Osteocyte (in vitro differentiated cells): ENCODE data around the gene EFCAB12. TPM values are rescaled to one million over a fixed set of nuclear protein-coding genes. Genes with fewer than 3 reads are reported as not detected.
"Not testable (repeated sequence)": the region's sequence is repeated elsewhere in the genome, so short reads cannot be mapped to it uniquely, and the experiment has no call there.

Source experiments
- DNase-seq: peaks from one replicate; pipeline ENCODE4 v3.0.0; 2021; ENCODE audit warnings: mixed read lengths; ENCODE audit not compliant: unreplicated experiment; ENCODE audit errors: extremely low spot score
- H3K27ac Mint-ChIP-seq: one replicate; pipeline ENCODE4 v1.8.0; 2021; ENCODE audit warnings: mild to moderate bottlenecking, mixed read lengths; ENCODE audit not compliant: unreplicated experiment
- H3K27me3 Mint-ChIP-seq: one replicate; pipeline ENCODE4 v1.8.0; 2021; ENCODE audit warnings: mixed read lengths; ENCODE audit not compliant: unreplicated experiment
- H3K36me3 Mint-ChIP-seq: one replicate; pipeline ENCODE4 v1.8.0; 2021; ENCODE audit warnings: mixed read lengths; ENCODE audit not compliant: unreplicated experiment
- H3K4me1 Mint-ChIP-seq: one replicate; pipeline ENCODE4 v1.8.0; 2021; ENCODE audit warnings: mixed read lengths; ENCODE audit not compliant: unreplicated experiment
- H3K4me3 Mint-ChIP-seq: one replicate; pipeline ENCODE4 v1.8.0; 2021; ENCODE audit warnings: mild to moderate bottlenecking, moderate library complexity, mixed read lengths; ENCODE audit not compliant: unreplicated experiment
- H3K9me3 Mint-ChIP-seq: one replicate; pipeline ENCODE4 v1.8.0; 2021; ENCODE audit warnings: mixed read lengths; ENCODE audit not compliant: unreplicated experiment
- CTCF ChIP-seq: fragments of 200-600 bp; sonication (generic); IDR thresholded peaks from 2 replicates; pipeline ENCODE4 v1.5.0; 2021; ENCODE audit warnings: antibody characterized with exemption, mild to moderate bottlenecking, moderate library complexity
- total RNA-seq: library from RNA; stranded (reverse); gene quantifications from 2 replicates; pipeline ENCODE4 v1.2.1, GENCODE V29; 2021

EFCAB12 gene
- total RNA-seq, 1 donor from 2014 or later: 0.30 TPM

- H3K27me3 Mint-ChIP-seq: peaks cover 3% of the 10 kb centered on the region
- no peak overlapping the region for H3K27ac Mint-ChIP-seq
- H3K9me3 Mint-ChIP-seq: no peaks in the 10 kb centered on the region
- H3K36me3 Mint-ChIP-seq: no peaks in the 10 kb centered on the region
- no peak for TF ChIP-seq CTCF
- H3K4me3 Mint-ChIP-seq: no peak overlapping the region
- no peak for DNase-seq
- peaks cover 4% of the 10 kb centered on the region for H3K4me1 Mint-ChIP-seq
Measured at GRCh38 chr3:129417326-129417725, 11.1 kb downstream of the EFCAB12 start.

- Mint-ChIP-seq H3K9me3 (no peaks in the 10 kb centered on the region), H3K27ac (no peak overlapping the region), H3K36me3 (no peaks in the 10 kb centered on the region), H3K4me3 (no peak overlapping the region), H3K27me3 (peaks cover 3% of the 10 kb centered on the region), H3K4me1 (peaks cover 4% of the 10 kb centered on the region)
- no peak for DNase-seq
- no peak for TF ChIP-seq CTCF
Measured at GRCh38 chr3:129416415-129416814, 12.0 kb downstream of the EFCAB12 start.

GRCh38 chr3:129415830-129416229, 12.6 kb downstream of the EFCAB12 start:
- TF ChIP-seq CTCF: no peak
- peaks cover 4% of the 10 kb centered on the region for H3K4me1 Mint-ChIP-seq
- DNase-seq: no peak
- H3K27me3 Mint-ChIP-seq: peaks cover 3% of the 10 kb centered on the region
- H3K36me3 Mint-ChIP-seq: no peaks in the 10 kb centered on the region
- H3K27ac Mint-ChIP-seq: no peak overlapping the region
- H3K4me3 Mint-ChIP-seq: no peak overlapping the region
- H3K9me3 Mint-ChIP-seq: no peaks in the 10 kb centered on the region

DNA sequence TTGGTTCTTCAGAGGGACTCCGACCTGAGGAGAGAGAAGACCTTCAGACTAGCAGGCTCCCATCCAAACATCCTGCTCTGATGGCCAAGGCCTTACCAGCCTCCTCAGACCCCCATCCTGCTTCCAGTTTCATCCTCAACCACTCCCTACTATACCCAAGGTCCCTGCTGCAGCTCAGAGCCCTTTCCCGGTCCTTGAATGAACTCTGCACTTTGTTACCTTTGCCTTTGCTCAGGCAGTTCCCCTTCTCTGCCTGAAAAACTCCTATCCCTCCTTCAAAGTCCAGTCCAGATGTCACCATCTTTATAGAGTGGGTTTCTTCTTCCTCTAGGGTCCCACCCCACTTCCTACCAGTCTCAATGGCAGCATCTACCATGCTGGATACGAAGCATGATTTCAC, 13.1 kb downstream of the EFCAB12 start:
- H3K4me1 Mint-ChIP-seq: peaks cover 4% of the 10 kb centered on the region
- no peak overlapping the region for H3K27ac Mint-ChIP-seq
- TF ChIP-seq CTCF: no peak
- H3K27me3 Mint-ChIP-seq: peaks cover 6% of the 10 kb centered on the region
- no peak overlapping the region for H3K4me3 Mint-ChIP-seq
- DNase-seq: no peak
- no peaks in the 10 kb centered on the region for H3K9me3 Mint-ChIP-seq
- no peaks in the 10 kb centered on the region for H3K36me3 Mint-ChIP-seq

DNA sequence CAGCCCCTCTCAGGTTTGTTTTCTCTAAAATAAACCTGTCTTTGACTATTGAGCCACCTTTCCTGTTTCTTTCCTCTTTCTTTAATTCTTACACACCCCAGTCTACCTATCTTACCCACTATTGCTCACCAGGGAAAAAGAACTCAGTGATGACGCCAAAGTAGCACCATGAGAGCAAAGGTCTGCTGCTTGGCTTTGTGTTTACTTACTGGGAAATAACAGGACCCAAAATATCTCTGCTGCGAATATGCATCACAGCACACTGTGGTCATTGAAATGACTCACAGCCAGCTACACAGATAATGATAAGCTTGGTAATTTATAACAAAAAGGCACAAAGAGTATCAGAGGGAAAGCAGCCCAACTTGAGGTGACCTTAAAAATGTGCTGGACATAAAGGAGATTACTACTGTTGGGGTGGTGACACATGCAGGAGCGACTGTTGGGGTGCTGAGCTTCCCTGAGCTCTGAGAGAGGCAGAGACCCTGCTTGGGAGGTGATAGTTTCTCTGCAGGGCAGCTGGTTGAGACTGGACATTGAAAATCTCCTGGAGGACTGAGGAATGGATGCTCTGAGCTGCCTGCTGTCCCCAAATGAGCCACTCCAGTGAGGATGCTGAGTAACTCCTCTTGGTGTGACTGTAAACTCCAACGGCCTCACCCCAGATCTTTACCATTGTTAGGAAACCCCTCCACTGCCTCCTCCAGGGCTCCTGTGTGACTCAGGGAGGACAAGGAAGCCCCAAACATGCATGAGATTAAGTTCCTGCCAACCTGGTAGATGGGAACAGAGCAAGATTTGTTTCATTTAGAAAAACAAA, 14.5 kb downstream of the EFCAB12 start:
- Mint-ChIP-seq H3K36me3 (no peaks in the 10 kb centered on the region), H3K9me3 (no peaks in the 10 kb centered on the region), H3K4me1 (peaks cover 4% of the 10 kb centered on the region), H3K4me3 (no peak overlapping the region), H3K27me3 (peaks cover 6% of the 10 kb centered on the region), H3K27ac (no peak overlapping the region)
- TF ChIP-seq CTCF: no peak
- no peak for DNase-seq

GRCh38 chr3:129413238-129413637, 15.2 kb downstream of the EFCAB12 start:
- H3K4me1 Mint-ChIP-seq, H3K4me3 Mint-ChIP-seq, H3K27me3 Mint-ChIP-seq, H3K36me3 Mint-ChIP-seq, DNase-seq, H3K27ac Mint-ChIP-seq, H3K9me3 Mint-ChIP-seq: not testable (repeated sequence)
